Measurements from ENCODE around the gene PTPRE. TPM values are rescaled to one million over a fixed set of nuclear protein-coding genes. Genes with fewer than 3 reads are reported as not detected.
A peak's percentile ranks its signal among the peaks of the same experiment; 100 is the strongest.

The PTPRE gene
- total and polyA plus RNA-seq, 4 donors, result 1.5 to 12.5 (median 3.7) TPM

DNA sequence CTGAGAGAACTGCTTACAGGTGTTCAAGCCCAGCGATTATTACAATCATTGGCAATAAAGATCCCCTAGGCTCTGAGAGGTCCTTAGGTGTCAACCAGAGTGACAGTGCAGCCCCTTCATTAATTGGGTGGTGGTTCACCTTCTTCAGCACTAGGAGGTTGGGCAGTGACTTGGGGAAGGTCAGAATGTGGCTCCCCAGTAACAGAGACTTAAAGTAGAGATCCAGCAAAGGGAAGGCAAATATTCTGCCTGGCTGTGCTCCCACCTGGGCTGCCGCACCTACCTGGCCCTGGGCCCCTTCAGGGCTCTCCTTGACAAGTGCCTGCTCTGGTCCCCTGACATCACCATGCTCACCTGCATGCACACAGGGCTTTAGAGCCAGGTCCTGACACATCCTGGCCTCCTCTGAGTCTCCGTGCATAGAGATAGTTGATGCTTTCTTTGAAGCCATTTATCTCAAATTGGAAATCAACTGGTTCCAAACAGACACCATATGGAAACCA, 16.0 kb upstream of the PTPRE start:
- Histone ChIP-seq H3K27ac (ENCODE audit: low read depth in 1 of 2, low read length in 2 of 2) (peak overlapping the region; percentile 8 to 67), H3K36me3 (ENCODE audit: control insufficient read depth in 4 of 4, insufficient read depth in 3 of 4, low read depth in 1 of 4, low read length in 3 of 4) (no peaks in the 10 kb centered on the region), H3K4me1 (ENCODE audit: control insufficient read depth in 4 of 4, insufficient read depth in 4 of 4, low read length in 3 of 4) (peaks cover 7 to 44% (median 25%) of the 10 kb centered on the region in 4 donors), H3K9ac (ENCODE audit: low read depth in 1 of 2, low read length in 2 of 2) (no peak overlapping the region), H3K9me3 (ENCODE audit: control insufficient read depth in 4 of 4, low read length in 3 of 4) (no peaks in the 10 kb centered on the region), H3K4me3 (ENCODE audit: low read depth in 1 of 3, low read length in 3 of 3) (peak overlapping the region; percentile 36 to 79 (median 44)), H3K27me3 (ENCODE audit: control insufficient read depth in 4 of 4, insufficient read depth in 4 of 4, low read length in 3 of 4) (no peaks in the 10 kb centered on the region)
- TF ChIP-seq EGR1 (IDR thresholded peaks at IDR 0.05; ENCODE audit: low read depth in 2 of 2), result no peak
- TF ChIP-seq, protein P1, sequence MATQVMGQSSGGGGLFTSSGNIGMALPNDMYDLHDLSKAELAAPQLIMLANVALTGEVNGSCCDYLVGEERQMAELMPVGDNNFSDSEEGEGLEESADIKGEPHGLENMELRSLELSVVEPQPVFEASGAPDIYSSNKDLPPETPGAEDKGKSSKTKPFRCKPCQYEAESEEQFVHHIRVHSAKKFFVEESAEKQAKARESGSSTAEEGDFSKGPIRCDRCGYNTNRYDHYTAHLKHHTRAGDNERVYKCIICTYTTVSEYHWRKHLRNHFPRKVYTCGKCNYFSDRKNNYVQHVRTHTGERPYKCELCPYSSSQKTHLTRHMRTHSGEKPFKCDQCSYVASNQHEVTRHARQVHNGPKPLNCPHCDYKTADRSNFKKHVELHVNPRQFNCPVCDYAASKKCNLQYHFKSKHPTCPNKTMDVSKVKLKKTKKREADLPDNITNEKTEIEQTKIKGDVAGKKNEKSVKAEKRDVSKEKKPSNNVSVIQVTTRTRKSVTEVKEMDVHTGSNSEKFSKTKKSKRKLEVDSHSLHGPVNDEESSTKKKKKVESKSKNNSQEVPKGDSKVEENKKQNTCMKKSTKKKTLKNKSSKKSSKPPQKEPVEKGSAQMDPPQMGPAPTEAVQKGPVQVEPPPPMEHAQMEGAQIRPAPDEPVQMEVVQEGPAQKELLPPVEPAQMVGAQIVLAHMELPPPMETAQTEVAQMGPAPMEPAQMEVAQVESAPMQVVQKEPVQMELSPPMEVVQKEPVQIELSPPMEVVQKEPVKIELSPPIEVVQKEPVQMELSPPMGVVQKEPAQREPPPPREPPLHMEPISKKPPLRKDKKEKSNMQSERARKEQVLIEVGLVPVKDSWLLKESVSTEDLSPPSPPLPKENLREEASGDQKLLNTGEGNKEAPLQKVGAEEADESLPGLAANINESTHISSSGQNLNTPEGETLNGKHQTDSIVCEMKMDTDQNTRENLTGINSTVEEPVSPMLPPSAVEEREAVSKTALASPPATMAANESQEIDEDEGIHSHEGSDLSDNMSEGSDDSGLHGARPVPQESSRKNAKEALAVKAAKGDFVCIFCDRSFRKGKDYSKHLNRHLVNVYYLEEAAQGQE (IDR thresholded peaks at IDR 0.05), result no peak
- no peak for TF ChIP-seq RAD21 (IDR thresholded peaks at IDR 0.05)
- no peak for TF ChIP-seq FOXA1 (IDR thresholded peaks at IDR 0.05)
- TF ChIP-seq JUND (IDR thresholded peaks at IDR 0.05), result no peak
- TF ChIP-seq HNF4G (IDR thresholded peaks at IDR 0.05), result no peak
- TF ChIP-seq NR2F2 (IDR thresholded peaks at IDR 0.05), result no peak
- TF ChIP-seq HNF4A (conservative IDR thresholded peaks at IDR 0.05), result no peak
- TF ChIP-seq, protein P2, sequence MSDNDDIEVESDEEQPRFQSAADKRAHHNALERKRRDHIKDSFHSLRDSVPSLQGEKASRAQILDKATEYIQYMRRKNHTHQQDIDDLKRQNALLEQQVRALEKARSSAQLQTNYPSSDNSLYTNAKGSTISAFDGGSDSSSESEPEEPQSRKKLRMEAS (IDR thresholded peaks at IDR 0.05), result no peak
- no peak for TF ChIP-seq GABPA (IDR thresholded peaks at IDR 0.05 in 1 of 2, conservative IDR thresholded peaks at IDR 0.05 in 1 of 2)
- TF ChIP-seq, protein P3, sequence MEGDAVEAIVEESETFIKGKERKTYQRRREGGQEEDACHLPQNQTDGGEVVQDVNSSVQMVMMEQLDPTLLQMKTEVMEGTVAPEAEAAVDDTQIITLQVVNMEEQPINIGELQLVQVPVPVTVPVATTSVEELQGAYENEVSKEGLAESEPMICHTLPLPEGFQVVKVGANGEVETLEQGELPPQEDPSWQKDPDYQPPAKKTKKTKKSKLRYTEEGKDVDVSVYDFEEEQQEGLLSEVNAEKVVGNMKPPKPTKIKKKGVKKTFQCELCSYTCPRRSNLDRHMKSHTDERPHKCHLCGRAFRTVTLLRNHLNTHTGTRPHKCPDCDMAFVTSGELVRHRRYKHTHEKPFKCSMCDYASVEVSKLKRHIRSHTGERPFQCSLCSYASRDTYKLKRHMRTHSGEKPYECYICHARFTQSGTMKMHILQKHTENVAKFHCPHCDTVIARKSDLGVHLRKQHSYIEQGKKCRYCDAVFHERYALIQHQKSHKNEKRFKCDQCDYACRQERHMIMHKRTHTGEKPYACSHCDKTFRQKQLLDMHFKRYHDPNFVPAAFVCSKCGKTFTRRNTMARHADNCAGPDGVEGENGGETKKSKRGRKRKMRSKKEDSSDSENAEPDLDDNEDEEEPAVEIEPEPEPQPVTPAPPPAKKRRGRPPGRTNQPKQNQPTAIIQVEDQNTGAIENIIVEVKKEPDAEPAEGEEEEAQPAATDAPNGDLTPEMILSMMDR (IDR thresholded peaks at IDR 0.05; ENCODE audit: low read depth, low read length, missing input control), result no peak
- TF ChIP-seq TAF1 (conservative IDR thresholded peaks at IDR 0.05), result no peak
- no peak for TF ChIP-seq RXRA (IDR thresholded peaks at IDR 0.05)
- no peak for TF ChIP-seq SP1 (IDR thresholded peaks at IDR 0.05)
- no peak for TF ChIP-seq FOXA2 (IDR thresholded peaks at IDR 0.05)
- WGBS, result 47% methylated on average over 3 of the region's 3 CpGs
- DNase-seq (ENCODE audit: low spot score), result no peak

DNA sequence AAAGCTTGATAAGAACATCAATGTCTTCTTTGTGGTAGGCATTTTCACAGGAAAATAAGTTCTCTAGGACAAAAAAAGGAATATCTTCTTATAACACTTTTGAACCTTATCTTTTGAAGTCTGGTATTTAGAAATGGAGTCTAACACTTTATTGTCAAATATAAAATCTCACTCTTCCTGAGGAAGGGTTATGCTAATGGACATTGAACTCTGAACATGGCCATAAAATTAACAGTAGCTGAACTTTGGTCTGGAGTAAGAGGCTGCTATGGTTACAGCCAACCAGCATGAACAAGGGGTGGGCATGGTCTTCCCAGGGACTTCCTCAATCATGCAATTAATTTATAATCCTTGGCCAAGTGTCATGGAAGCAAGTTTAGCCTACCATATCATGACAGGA, 14.2 kb upstream of the PTPRE start, which contains the start of gene CLRN3:
Gene CLRN3, minus strand, starts transcription at position 199 of the 400 bp plus-strand sequence. Its CDS starts 157 bp downstream, at position 42.
- H3K27ac ChIP-seq (ENCODE audit: low read depth in 1 of 2, low read length in 2 of 2), result peak within 1 kb of the TSS; percentile 53 to 73
- no peaks in the 10 kb centered on the region for H3K27me3 ChIP-seq (ENCODE audit: control insufficient read depth in 4 of 4, insufficient read depth in 4 of 4, low read length in 3 of 4)
- H3K4me1 ChIP-seq (ENCODE audit: control insufficient read depth in 4 of 4, insufficient read depth in 4 of 4, low read length in 3 of 4), result peaks cover 5 to 31% (median 15%) of the 10 kb centered on the region in 4 donors
- H3K9ac ChIP-seq (ENCODE audit: low read depth in 1 of 2, low read length in 2 of 2), result peak within 1 kb of the TSS in 1 of 2 donors; percentile 33
- no peaks in the 10 kb centered on the region for H3K9me3 ChIP-seq (ENCODE audit: control insufficient read depth in 4 of 4, low read length in 3 of 4)
- H3K36me3 ChIP-seq (ENCODE audit: control insufficient read depth in 4 of 4, insufficient read depth in 3 of 4, low read depth in 1 of 4, low read length in 3 of 4), result no peaks in the 10 kb centered on the region
- no peak for DNase-seq (ENCODE audit: low spot score)
- H3K4me3 ChIP-seq (ENCODE audit: low read depth in 1 of 3, low read length in 3 of 3), result peak within 1 kb of the TSS; percentile 61 to 79 (median 73)
- peak in 1 of 2 donors; percentile 9 for TF ChIP-seq GABPA (IDR thresholded peaks at IDR 0.05 in 1 of 2, conservative IDR thresholded peaks at IDR 0.05 in 1 of 2)
- peak; percentile 96 for TF ChIP-seq YY1 (IDR thresholded peaks at IDR 0.05)
- TF ChIP-seq HNF4G (IDR thresholded peaks at IDR 0.05), result peak; percentile 76
- no peak for TF ChIP-seq JUND (IDR thresholded peaks at IDR 0.05)
- no peak for TF ChIP-seq FOXA1 (IDR thresholded peaks at IDR 0.05)
- TF ChIP-seq, protein P4, sequence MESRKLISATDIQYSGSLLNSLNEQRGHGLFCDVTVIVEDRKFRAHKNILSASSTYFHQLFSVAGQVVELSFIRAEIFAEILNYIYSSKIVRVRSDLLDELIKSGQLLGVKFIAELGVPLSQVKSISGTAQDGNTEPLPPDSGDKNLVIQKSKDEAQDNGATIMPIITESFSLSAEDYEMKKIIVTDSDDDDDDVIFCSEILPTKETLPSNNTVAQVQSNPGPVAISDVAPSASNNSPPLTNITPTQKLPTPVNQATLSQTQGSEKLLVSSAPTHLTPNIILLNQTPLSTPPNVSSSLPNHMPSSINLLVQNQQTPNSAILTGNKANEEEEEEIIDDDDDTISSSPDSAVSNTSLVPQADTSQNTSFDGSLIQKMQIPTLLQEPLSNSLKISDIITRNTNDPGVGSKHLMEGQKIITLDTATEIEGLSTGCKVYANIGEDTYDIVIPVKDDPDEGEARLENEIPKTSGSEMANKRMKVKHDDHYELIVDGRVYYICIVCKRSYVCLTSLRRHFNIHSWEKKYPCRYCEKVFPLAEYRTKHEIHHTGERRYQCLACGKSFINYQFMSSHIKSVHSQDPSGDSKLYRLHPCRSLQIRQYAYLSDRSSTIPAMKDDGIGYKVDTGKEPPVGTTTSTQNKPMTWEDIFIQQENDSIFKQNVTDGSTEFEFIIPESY (IDR thresholded peaks at IDR 0.05), result peak; percentile 16
- TF ChIP-seq, protein P5, sequence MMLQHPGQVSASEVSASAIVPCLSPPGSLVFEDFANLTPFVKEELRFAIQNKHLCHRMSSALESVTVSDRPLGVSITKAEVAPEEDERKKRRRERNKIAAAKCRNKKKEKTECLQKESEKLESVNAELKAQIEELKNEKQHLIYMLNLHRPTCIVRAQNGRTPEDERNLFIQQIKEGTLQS (IDR thresholded peaks at IDR 0.05), result no peak
- TF ChIP-seq EGR1 (IDR thresholded peaks at IDR 0.05; ENCODE audit: low read depth in 2 of 2), result no peak
- TF ChIP-seq HNF4A (conservative IDR thresholded peaks at IDR 0.05), result peak; percentile 93 to 95
- peak; percentile 52 to 68 for TF ChIP-seq RXRA (IDR thresholded peaks at IDR 0.05)
- no peak for TF ChIP-seq RAD21 (IDR thresholded peaks at IDR 0.05)
- TF ChIP-seq, protein P1 (IDR thresholded peaks at IDR 0.05), result peak; percentile 42
- no peak for TF ChIP-seq NR2F2 (IDR thresholded peaks at IDR 0.05)
- TF ChIP-seq FOXA2 (IDR thresholded peaks at IDR 0.05), result no peak
- TF ChIP-seq, protein P2 (IDR thresholded peaks at IDR 0.05), result peak; percentile 29
- no peak for TF ChIP-seq TAF1 (conservative IDR thresholded peaks at IDR 0.05)

All from liver (tissue), 9 donors.